K562 (cell line): ENCODE data around the gene PI4KA. TPM values are rescaled to one million over a fixed set of nuclear protein-coding genes. Genes with fewer than 3 reads are reported as not detected.

ENCODE experiments used
- CHD7 ChIP-seq: fragments of 200-600 bp; sonication (generic); IDR thresholded peaks from one replicate; pipeline ENCODE4 v1.6.1; 2012; ENCODE audit warnings: mild to moderate bottlenecking, low read depth, low read length, inconsistent platforms
- CTBP1 ChIP-seq: fragments of 450-650 bp; IDR thresholded peaks from 2 replicates; pipeline ENCODE4 v1.6.1; 2016; ENCODE audit warnings: borderline replicate concordance
- FUS ChIP-seq: fragments of 200-400 bp; formaldehyde crosslinking; optimal IDR thresholded peaks from 2 replicates; pipeline ENCODE3; 2017; ENCODE audit warnings: low read depth, low read length
- HMG20A ChIP-seq: fragments of 450-650 bp; formaldehyde crosslinking; conservative IDR thresholded peaks from 2 replicates; pipeline ENCODE4 v1.4.0; 2020; ENCODE audit warnings: mild to moderate bottlenecking, mixed read lengths
- NFYB ChIP-seq: IDR thresholded peaks from 2 replicates; pipeline ENCODE4 v1.6.1; 2011; ENCODE audit warnings: mild to moderate bottlenecking, moderate library complexity; ENCODE audit not compliant: insufficient read length; ENCODE audit errors: extremely low read depth
- NONO ChIP-seq, 2 experiments: fragments of 200-400 bp in 1 of 2; fragments of 450-650 bp in 1 of 2; formaldehyde crosslinking in 1 of 2; IDR thresholded peaks; 2 replicates each; pipeline ENCODE4 v1.6.1; 2017; ENCODE audit warnings: low read depth in 2 of 2, mild to moderate bottlenecking in 2 of 2, moderate library complexity in 2 of 2, low read length in 1 of 2
- PTRF ChIP-seq: fragments of 450-650 bp; IDR thresholded peaks from 2 replicates; pipeline ENCODE4 v1.6.1; 2016; ENCODE audit warnings: mild to moderate bottlenecking, missing genetic modification characterization, missing compliant biosample characterization
- SMAD2 ChIP-seq: fragments of 150-350 bp; IDR thresholded peaks from 2 replicates; pipeline ENCODE4 v1.6.1; 2014; ENCODE audit warnings: low read depth, mild to moderate bottlenecking, low read length
- ZNF165 ChIP-seq: fragments of 250-450 bp; sonication (Bioruptor Pico); IDR thresholded peaks from 2 replicates; pipeline ENCODE4 v1.4.0; 2020; ENCODE audit warnings: borderline replicate concordance
- ZNF551 ChIP-seq: fragments of 250-450 bp; sonication (Bioruptor Pico); IDR thresholded peaks from 2 replicates; pipeline ENCODE4 v1.5.0; 2021; ENCODE audit warnings: mild to moderate bottlenecking, moderate library complexity
- ZNF655 ChIP-seq: fragments of 250-450 bp; sonication (Bioruptor Pico); IDR thresholded peaks from 2 replicates; pipeline ENCODE4 v1.5.0; 2021
- polyA plus RNA-seq, 8 experiments: library from polyadenylated mRNA; depleted of rRNA in 4 of 8; stranded (reverse) in 5 of 8; unstranded in 3 of 8; fragments of >200 nt; fragmentation: Nextera tagmentation in 2 of 8; fragmentation: Illumina TruSeq in 1 of 8; extraction: Ambion mirVana in 2 of 8; extraction: Trizol in 1 of 8; gene quantifications; 2 replicates each; pipeline versions ENCODE4 v1.2.1 to v1.2.3, GENCODE V29; 2011 to 2014; ENCODE audit warnings: inconsistent platforms in 1 of 8, missing spikeins in 1 of 8
- total RNA-seq, 7 experiments: library from RNA; depleted of rRNA in 6 of 7; stranded (reverse); fragments of >200 nt in 6 of 7; fragmentation: Illumina TruSeq in 2 of 7; extraction: Trizol in 2 of 7; gene quantifications; 2 replicates each; pipeline versions ENCODE4 v1.2.1 to v1.2.3, GENCODE V29; 2011 to 2021; ENCODE audit warnings: low replicate concordance in 1 of 7
- TF ChIP-seq, protein P1 (sequence below): sonication (generic); formaldehyde crosslinking; IDR thresholded peaks from 2 replicates; pipeline ENCODE4 v1.5.0; 2020; ENCODE audit warnings: missing genetic modification reagents
- TF ChIP-seq, protein P2 (sequence below): sonication (generic); formaldehyde crosslinking; IDR thresholded peaks from 2 replicates; pipeline ENCODE4 v1.8.1; 2022; ENCODE audit warnings: missing genetic modification reagents

PI4KA gene
- total and polyA plus RNA-seq, 9 of the 15 experiments (the other 6 are each of a cell fraction or from before 2014, with no cell fraction given), result 7.3 to 187 (median 84.7) TPM

DNA sequence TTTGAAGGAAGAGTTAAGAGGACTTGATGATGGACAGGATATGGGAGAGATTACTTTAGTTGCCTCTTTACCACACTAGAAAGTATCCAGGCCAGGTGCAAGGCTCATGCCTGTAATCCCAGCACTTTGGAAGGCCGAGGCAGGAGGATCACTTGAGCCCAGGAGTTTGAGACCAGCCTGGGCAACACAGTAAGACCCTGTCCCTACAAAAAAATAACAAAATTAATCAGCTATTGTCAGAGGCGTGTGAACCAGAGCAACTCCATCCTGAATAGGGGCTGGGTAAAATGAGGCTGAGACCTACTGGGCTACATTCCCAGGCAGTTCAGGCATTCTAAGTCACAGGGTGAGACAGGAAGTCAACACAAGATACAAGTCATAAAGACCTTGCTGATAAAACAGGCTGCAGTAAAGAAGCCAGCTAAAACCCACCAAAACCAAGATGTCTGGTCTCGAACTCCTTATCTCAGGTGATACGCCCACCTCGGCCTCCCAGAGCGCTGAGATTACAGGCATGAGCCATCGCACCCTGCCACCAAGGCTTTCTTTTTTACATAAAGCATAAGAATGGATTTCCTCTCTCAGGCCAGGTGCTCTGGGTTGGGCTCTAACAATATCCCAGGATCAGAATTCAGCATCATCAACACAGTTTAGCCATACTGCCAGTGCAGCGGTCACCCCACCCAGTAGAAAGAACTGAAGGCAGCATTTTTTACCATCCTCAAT, 17.8 kb downstream of the PI4KA start (continued):
- TF ChIP-seq SMAD2 (no peak), FUS (no peak), NFYB (no peak), PTRF (no peak), CTBP1 (peak; percentile 94), CHD7 (no peak), HMG20A (no peak), ZNF165 (no peak; the same call in 1 of the 2 replicates), NONO (IDR thresholded peaks at IDR 0.05; ENCODE audit: low read depth in 2 of 2, low read length in 1 of 2) (no peak), ZNF551 (no peak), ZNF655 (CRISPR knock-in tag) (no peak)
- TF ChIP-seq, protein P1, sequence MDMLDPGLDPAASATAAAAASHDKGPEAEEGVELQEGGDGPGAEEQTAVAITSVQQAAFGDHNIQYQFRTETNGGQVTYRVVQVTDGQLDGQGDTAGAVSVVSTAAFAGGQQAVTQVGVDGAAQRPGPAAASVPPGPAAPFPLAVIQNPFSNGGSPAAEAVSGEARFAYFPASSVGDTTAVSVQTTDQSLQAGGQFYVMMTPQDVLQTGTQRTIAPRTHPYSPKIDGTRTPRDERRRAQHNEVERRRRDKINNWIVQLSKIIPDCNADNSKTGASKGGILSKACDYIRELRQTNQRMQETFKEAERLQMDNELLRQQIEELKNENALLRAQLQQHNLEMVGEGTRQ (CRISPR knock-in tag), result no peak
- TF ChIP-seq, protein P2, sequence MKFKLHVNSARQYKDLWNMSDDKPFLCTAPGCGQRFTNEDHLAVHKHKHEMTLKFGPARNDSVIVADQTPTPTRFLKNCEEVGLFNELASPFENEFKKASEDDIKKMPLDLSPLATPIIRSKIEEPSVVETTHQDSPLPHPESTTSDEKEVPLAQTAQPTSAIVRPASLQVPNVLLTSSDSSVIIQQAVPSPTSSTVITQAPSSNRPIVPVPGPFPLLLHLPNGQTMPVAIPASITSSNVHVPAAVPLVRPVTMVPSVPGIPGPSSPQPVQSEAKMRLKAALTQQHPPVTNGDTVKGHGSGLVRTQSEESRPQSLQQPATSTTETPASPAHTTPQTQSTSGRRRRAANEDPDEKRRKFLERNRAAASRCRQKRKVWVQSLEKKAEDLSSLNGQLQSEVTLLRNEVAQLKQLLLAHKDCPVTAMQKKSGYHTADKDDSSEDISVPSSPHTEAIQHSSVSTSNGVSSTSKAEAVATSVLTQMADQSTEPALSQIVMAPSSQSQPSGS, result no peak
